ENCODE results near the gene SYT5. TPM values are rescaled to one million over a fixed set of nuclear protein-coding genes. Genes with fewer than 3 reads are reported as not detected.

SYT5 gene
- total and polyA plus RNA-seq, 2 experiments from 2014 or later = 0.98 to 1.4 TPM

- Histone ChIP-seq H3K9me3 (ENCODE audit: low read depth) (no peaks in the 10 kb centered on the region), H3K79me2 (no peaks in the 10 kb centered on the region), H3K4me1 (ENCODE audit: insufficient read depth) (no peaks in the 10 kb centered on the region), H3K36me3 (replicated peaks; ENCODE audit: insufficient read depth, low read depth) (no peaks in the 10 kb centered on the region), H3K4me3 (no peak overlapping the region), H3K4me2 (no peak overlapping the region), H3K27me3 (peaks cover 62% of the 10 kb centered on the region), H2AFZ (no peak overlapping the region), H3K27ac (no peak overlapping the region), H3K9me2 (replicated peaks; ENCODE audit: insufficient read depth) (no peaks in the 10 kb centered on the region), H4K20me1 (ENCODE audit: insufficient read depth, poor library complexity, severe bottlenecking) (no peaks in the 10 kb centered on the region)
- DNase-seq (ENCODE audit: low spot score) = no peak
- WGBS (ENCODE audit: low lambda C conversion rate, missing lambda C conversion rate) = 54% methylated on average over 2 of the region's 3 CpGs
- TF ChIP-seq EZH2phosphoT487 (IDR thresholded peaks at IDR 0.05; ENCODE audit: low read depth, severe bottlenecking, unreplicated experiment) (no peak), EZH2 (IDR thresholded peaks at IDR 0.05; ENCODE audit: borderline replicate concordance) (no peak), CTCF (IDR thresholded peaks at IDR 0.05; ENCODE audit: poor library complexity) (no peak)
Observed at GRCh38 chr19:55145232-55145631, 34.9 kb downstream of the SYT5 start.

GRCh38 chr19:55141696-55142095, 38.4 kb downstream of the SYT5 start:
- Histone ChIP-seq H3K36me3 (replicated peaks; ENCODE audit: insufficient read depth, low read depth) (no peaks in the 10 kb centered on the region), H3K4me3 (no peak overlapping the region), H3K27ac (no peak overlapping the region), H3K4me1 (ENCODE audit: insufficient read depth) (no peaks in the 10 kb centered on the region), H3K27me3 (peaks cover 32% of the 10 kb centered on the region), H3K79me2 (no peaks in the 10 kb centered on the region), H2AFZ (no peak overlapping the region), H4K20me1 (ENCODE audit: insufficient read depth, poor library complexity, severe bottlenecking) (no peaks in the 10 kb centered on the region), H3K9me3 (ENCODE audit: low read depth) (no peaks in the 10 kb centered on the region), H3K9me2 (replicated peaks; ENCODE audit: insufficient read depth) (no peaks in the 10 kb centered on the region), H3K4me2 (peak overlapping the region; percentile 59)
- DNase-seq (ENCODE audit: low spot score) = no peak
- WGBS (ENCODE audit: low lambda C conversion rate, missing lambda C conversion rate) = 43% methylated on average over 21 of the region's 21 CpGs
- TF ChIP-seq EZH2 (IDR thresholded peaks at IDR 0.05; ENCODE audit: borderline replicate concordance) = peak; percentile 45
- no peak for TF ChIP-seq CTCF (IDR thresholded peaks at IDR 0.05; ENCODE audit: poor library complexity)

GRCh38 chr19:55137915-55138314, 42.2 kb downstream of the SYT5 start:
- Histone ChIP-seq H4K20me1 (ENCODE audit: insufficient read depth, poor library complexity, severe bottlenecking) (no peaks in the 10 kb centered on the region), H3K4me1 (ENCODE audit: insufficient read depth) (no peaks in the 10 kb centered on the region), H3K27ac (no peak overlapping the region), H3K79me2 (no peaks in the 10 kb centered on the region), H2AFZ (no peak overlapping the region), H3K9me3 (ENCODE audit: low read depth) (no peaks in the 10 kb centered on the region), H3K9me2 (replicated peaks; ENCODE audit: insufficient read depth) (no peaks in the 10 kb centered on the region), H3K27me3 (peaks cover 7% of the 10 kb centered on the region), H3K4me2 (no peak overlapping the region), H3K4me3 (no peak overlapping the region), H3K36me3 (replicated peaks; ENCODE audit: insufficient read depth, low read depth) (no peaks in the 10 kb centered on the region)
- TF ChIP-seq EZH2 (IDR thresholded peaks at IDR 0.05; ENCODE audit: borderline replicate concordance) (no peak), CTCF (IDR thresholded peaks at IDR 0.05; ENCODE audit: poor library complexity) (no peak), EZH2phosphoT487 (IDR thresholded peaks at IDR 0.05; ENCODE audit: low read depth, severe bottlenecking, unreplicated experiment) (no peak)
- no peak for DNase-seq (ENCODE audit: low spot score)
- WGBS (ENCODE audit: low lambda C conversion rate, missing lambda C conversion rate) = 76% methylated on average over 7 of the region's 9 CpGs

All from hepatocyte (in vitro differentiated cells).